ENCODE results near the gene TJP3. TPM values are rescaled to one million over a fixed set of nuclear protein-coding genes. Genes with fewer than 3 reads are reported as not detected.
"Not testable (repeated sequence)": the region's sequence is repeated elsewhere in the genome, so short reads cannot be mapped to it uniquely, and the experiment has no call there.

TJP3 gene
- total RNA-seq, 4 donors from 2014 or later, result 0.06 to 4.2 (median 0.17) TPM; not detected in 1

DNA sequence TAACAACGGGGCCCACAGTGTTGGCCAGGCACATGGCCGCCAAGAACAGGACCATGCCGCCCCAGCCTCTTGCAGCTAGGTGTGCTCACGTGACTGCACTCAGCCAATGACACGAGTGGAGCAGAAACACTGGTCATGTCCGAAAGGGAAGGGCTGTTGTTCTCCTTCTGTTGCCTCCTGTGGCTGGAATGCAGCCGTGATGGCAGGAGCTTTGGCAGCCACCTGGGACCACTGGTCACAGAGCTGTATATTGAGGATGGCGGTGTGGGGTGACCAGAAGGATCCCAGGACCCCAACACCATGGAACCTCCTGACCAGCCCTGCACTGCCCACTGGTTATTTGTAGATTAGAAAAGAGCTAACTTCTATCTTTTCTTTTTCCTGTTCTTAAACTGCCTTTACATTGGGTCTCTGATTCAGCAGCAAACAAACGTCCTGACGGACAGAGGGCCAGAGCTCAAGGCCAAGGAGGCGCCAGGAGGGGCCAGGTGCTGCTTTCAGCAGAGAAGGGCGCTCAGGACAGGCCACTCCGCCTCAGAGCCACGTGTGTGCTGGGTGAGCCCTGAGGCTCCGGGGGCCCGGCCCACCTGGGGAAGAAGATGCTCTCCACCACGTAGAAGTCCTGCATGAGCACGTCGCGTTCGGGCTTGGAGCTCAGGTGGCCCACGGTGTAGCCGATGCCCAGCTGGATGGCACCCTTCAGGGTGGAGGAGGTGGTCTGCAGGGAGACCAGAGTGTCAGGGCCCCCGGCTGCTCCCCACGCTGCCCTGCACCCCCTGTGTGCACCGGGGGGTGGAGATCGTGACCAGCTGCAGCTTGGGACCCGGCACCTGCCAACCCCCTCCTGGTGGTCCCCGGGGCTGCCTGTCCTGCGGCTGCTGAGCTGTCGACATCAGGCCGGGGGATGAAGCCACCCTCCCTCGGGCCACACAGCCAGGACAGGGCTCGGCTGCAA, 46.6 kb upstream of the TJP3 start:
- peaks cover 79 to 97% (median 92%) of the 10 kb centered on the region in 4 donors for H3K36me3 ChIP-seq
- intact Hi-C loops (cut with DNase I), result no loop called here

DNA sequence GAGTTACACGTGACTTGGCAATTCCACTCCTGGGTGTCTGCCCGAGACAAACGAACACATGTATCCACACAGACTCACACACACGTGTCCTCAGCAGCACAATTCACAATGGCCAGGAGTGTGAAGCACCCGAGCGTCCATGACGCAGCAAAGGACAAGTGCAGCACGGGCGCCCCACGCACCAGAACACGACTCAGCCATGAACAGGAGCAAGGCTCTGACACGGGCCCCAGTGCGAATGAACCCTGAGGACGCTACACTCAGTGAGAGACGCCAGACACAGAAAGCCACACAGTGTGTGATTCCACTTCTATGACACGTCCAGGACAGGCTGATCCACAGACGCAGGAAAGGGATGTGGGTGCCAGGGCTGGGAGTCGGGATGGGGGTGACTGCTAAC, 44.3 kb upstream of the TJP3 start:
- no peak for DNase-seq (ENCODE audit: extremely low spot score)
- Histone ChIP-seq H3K9me3 (no peaks in the 10 kb centered on the region), H3K27ac (replicated peaks in 1 of 4) (no peak overlapping the region), H3K4me3 (no peak overlapping the region), H3K36me3 (peaks cover 59 to 85% (median 77%) of the 10 kb centered on the region in 4 donors), H3K4me1 (peaks cover 22 to 40% (median 35%) of the 10 kb centered on the region in 4 donors), H3K27me3 (no peaks in the 10 kb centered on the region)
- TF ChIP-seq EP300 (IDR thresholded peaks at IDR 0.05) (no peak), POLR2A (IDR thresholded peaks at IDR 0.05; ENCODE audit: low read depth) (no peak), POLR2AphosphoS5 (IDR thresholded peaks at IDR 0.05) (no peak)
- TF ChIP-seq, protein P1, sequence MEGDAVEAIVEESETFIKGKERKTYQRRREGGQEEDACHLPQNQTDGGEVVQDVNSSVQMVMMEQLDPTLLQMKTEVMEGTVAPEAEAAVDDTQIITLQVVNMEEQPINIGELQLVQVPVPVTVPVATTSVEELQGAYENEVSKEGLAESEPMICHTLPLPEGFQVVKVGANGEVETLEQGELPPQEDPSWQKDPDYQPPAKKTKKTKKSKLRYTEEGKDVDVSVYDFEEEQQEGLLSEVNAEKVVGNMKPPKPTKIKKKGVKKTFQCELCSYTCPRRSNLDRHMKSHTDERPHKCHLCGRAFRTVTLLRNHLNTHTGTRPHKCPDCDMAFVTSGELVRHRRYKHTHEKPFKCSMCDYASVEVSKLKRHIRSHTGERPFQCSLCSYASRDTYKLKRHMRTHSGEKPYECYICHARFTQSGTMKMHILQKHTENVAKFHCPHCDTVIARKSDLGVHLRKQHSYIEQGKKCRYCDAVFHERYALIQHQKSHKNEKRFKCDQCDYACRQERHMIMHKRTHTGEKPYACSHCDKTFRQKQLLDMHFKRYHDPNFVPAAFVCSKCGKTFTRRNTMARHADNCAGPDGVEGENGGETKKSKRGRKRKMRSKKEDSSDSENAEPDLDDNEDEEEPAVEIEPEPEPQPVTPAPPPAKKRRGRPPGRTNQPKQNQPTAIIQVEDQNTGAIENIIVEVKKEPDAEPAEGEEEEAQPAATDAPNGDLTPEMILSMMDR (IDR thresholded peaks at IDR 0.05), result no peak
- 89% methylated on average over 10 of the region's 18 CpGs for WGBS
- intact Hi-C loops (cut with DNase I), result no loop called here

More for the DNA sequence above, 46.6 kb upstream of the TJP3 start:
- H3K27ac ChIP-seq (replicated peaks in 1 of 4), result no peak overlapping the region
- 96% methylated on average over 27 of the region's 34 CpGs for WGBS
- no peaks in the 10 kb centered on the region for H3K27me3 ChIP-seq
- TF ChIP-seq, protein P1 (IDR thresholded peaks at IDR 0.05), result no peak
- TF ChIP-seq POLR2AphosphoS5 (IDR thresholded peaks at IDR 0.05) (no peak), EP300 (IDR thresholded peaks at IDR 0.05) (no peak), POLR2A (IDR thresholded peaks at IDR 0.05; ENCODE audit: low read depth) (no peak)
- DNase-seq (ENCODE audit: extremely low spot score), result no peak
- peaks cover 7 to 17% (median 13%) of the 10 kb centered on the region in 4 donors for H3K4me1 ChIP-seq
- H3K4me3 ChIP-seq, result no peak overlapping the region
- no peaks in the 10 kb centered on the region for H3K9me3 ChIP-seq

DNA sequence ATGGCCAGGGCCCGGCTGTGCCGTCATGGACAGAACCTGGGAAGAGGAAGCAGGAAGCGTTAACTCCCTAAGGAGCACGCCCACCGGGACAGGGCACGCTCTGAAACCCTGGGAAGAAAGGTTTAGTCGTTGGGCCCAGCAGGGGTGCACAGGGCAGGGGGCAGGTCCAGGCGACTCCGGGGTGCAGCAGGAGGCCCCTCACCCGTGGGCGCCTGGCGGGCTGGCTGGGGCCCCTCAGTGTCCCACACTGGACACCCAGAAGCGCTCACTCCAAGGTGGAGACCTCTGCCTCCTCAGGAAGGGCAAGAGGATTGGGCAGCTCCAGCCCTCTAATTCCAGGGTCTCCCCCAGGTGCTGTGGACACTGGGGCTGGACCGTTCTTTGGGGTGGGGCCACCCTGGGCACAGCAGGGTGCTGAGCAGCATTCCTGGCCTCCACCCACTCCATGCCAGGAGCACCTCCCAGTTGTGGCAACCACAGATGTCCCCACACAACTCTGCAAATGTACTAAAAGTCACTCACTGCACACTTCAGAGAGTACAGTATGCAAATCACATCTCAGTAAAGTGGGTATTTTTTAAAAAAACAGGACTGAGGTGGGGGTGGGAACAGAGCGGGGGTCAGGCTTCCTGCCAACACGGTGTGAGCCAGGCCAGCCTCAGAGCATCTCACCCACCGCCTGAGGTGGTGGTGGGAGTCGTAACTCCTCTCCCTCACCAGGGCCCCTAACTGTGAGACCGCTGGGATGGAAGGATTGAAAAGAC, 43.1 kb upstream of the TJP3 start:
- H3K9me3 ChIP-seq, result no peaks in the 10 kb centered on the region
- no peaks in the 10 kb centered on the region for H3K27me3 ChIP-seq
- no peak for DNase-seq (ENCODE audit: extremely low spot score)
- H3K4me3 ChIP-seq, result no peak overlapping the region
- intact Hi-C loops (cut with DNase I), result no loop called here
- H3K4me1 ChIP-seq, result peaks cover 34 to 52% (median 48%) of the 10 kb centered on the region in 4 donors
- H3K27ac ChIP-seq (replicated peaks in 1 of 4), result peak overlapping the region; percentile 50 to 100 (median 54)
- WGBS, result 77% methylated on average over 16 of the region's 19 CpGs
- no peak for TF ChIP-seq POLR2A (IDR thresholded peaks at IDR 0.05; ENCODE audit: low read depth)
- TF ChIP-seq, protein P1 (IDR thresholded peaks at IDR 0.05), result no peak
- TF ChIP-seq EP300 (IDR thresholded peaks at IDR 0.05), result no peak
- TF ChIP-seq POLR2AphosphoS5 (IDR thresholded peaks at IDR 0.05), result no peak
- H3K36me3 ChIP-seq, result peaks cover 47 to 73% (median 65%) of the 10 kb centered on the region in 4 donors

DNA sequence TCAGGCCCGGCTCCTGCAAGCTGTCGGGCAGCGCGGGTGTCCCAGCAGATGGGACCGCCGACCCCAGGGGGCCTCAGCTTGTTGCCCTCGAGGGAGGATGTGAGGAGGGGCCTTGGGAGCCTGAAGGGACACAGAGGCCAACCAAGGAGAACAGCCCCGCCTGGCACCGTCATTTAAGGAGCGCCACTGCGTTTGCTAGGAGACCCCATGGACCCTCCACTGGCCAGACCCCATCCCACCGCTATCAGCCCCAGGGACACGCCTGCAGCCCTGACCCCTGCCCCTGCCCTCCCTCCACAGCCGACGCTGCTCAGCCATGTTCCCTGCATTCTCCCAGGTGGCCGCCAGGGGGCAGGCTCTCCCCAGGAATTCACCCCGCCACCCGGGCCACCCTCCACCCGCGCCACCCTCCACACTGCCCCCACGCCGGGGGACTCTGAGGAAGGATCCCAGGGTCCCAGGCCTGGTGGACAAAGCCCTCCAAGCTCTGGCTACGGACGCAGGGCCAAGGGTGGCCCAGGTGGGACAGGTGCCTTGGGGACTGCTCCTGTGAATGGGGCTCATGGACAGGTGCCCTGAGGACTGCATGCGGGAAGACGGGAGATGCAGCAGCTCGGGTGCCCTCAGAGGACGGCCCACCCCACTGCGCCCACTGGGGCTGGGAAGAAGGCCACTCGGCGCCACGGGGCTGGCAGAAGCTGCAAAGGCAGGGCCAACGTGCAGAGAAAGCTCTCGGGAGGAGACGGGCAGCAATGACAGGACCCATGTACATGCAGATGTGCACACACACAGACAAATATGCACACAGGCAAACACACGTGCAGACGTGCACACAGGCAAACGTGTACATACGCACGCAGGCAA, 42.3 kb upstream of the TJP3 start:
- H3K27me3 ChIP-seq, result no peaks in the 10 kb centered on the region
- H3K36me3 ChIP-seq, result peaks cover 39 to 64% (median 56%) of the 10 kb centered on the region in 4 donors
- 23% methylated on average over 18 of the region's 40 CpGs for WGBS
- DNase-seq (ENCODE audit: extremely low spot score), result no peak
- no peaks in the 10 kb centered on the region for H3K9me3 ChIP-seq
- H3K4me1 ChIP-seq, result peaks cover 43 to 60% (median 56%) of the 10 kb centered on the region in 4 donors
- TF ChIP-seq POLR2A (IDR thresholded peaks at IDR 0.05; ENCODE audit: low read depth) (no peak), POLR2AphosphoS5 (IDR thresholded peaks at IDR 0.05) (peak; percentile 33 to 52)
- TF ChIP-seq, protein P1 (IDR thresholded peaks at IDR 0.05), result peak; percentile 98 to 99 (median 98)
- peak overlapping the region; percentile 50 to 100 (median 54) for H3K27ac ChIP-seq (replicated peaks in 1 of 4)
- intact Hi-C loops (cut with DNase I), result loop anchor here (1.0 kb wide), 1 partner anchor 36 kb away; no protein-coding TSS in a partner anchor
- H3K4me3 ChIP-seq, result no peak overlapping the region

DNA sequence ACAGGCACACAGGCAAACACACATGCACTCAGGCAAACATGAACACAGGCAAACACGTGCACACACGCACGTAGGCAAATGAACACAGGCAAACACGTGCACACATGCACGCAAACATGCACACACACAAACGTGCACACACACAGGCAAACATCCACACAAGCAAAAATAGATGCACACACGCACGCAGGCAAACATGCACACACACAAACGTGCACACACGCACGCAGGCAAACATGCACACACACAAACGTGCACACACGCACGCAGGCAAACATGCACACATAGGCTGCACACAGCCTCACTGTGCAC, 41.7 kb upstream of the TJP3 start:
- not testable (repeated sequence) for DNase-seq (ENCODE audit: extremely low spot score); H3K27me3 ChIP-seq; H3K4me3 ChIP-seq; H3K9me3 ChIP-seq
- Histone ChIP-seq H3K27ac (replicated peaks in 1 of 4) (peak overlapping the region in 2 of 4 donors; percentile 99 to 100), H3K4me1 (peaks cover 49 to 62% (median 62%) of the 10 kb centered on the region in 4 donors), H3K36me3 (peaks cover 35 to 58% (median 50%) of the 10 kb centered on the region in 4 donors)
- WGBS, result 76% methylated on average over 12 of the region's 14 CpGs
- intact Hi-C loops (cut with DNase I), result loop anchor here (1.0 kb wide), 1 partner anchor 36 kb away; no protein-coding TSS in a partner anchor

Data from esophagus muscularis mucosa (tissue), 4 donors.